Raji (cell line): Measurements from ENCODE around the gene SPINT4.

Experiments used
- POLR2A ChIP-seq: IDR thresholded peaks from 2 replicates; pipeline ENCODE4 v1.6.1; 2011; ENCODE audit warnings: low read depth, low read length, control low read depth; ENCODE audit not compliant: insufficient read depth

SPINT4 gene

GRCh38 chr20:45758096-45758495, 35.9 kb downstream of the SPINT4 start:
- TF ChIP-seq POLR2A = no peak

DNA sequence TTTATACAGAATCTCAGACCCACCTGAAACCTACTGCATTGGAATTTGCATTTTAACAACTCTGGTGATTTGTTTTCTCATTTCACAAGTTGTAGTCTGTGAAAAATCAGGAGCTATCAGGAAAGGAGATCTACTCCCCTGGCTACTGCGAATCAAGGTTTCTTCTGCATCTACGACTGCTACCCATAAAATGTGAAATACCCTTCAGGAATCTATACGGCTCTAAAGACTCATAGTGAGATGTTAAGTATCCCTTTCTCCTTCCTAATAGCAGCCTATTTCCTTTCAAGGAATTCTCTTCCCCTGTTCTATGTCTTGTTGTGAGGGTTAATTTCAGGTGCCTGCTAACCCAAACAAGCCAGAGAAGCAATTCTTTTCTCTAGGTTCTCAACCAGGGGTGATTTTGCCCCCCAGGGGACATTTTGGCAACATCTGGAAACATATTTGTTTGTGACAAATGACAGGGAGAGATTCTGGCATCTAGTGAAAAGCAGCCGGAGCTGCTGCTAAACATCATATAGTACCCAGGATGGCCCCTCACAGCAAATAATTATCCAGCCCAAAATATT, 43.2 kb downstream of the SPINT4 start:
- TF ChIP-seq POLR2A = no peak

- no peak for TF ChIP-seq POLR2A
Observed at GRCh38 chr20:45765980-45766379, 43.8 kb downstream of the SPINT4 start.

- TF ChIP-seq POLR2A = no peak
Observed at GRCh38 chr20:45768479-45768878, 46.3 kb downstream of the SPINT4 start.

GRCh38 chr20:45771182-45771759, 49.1 kb downstream of the SPINT4 start:
- no peak for TF ChIP-seq POLR2A

DNA sequence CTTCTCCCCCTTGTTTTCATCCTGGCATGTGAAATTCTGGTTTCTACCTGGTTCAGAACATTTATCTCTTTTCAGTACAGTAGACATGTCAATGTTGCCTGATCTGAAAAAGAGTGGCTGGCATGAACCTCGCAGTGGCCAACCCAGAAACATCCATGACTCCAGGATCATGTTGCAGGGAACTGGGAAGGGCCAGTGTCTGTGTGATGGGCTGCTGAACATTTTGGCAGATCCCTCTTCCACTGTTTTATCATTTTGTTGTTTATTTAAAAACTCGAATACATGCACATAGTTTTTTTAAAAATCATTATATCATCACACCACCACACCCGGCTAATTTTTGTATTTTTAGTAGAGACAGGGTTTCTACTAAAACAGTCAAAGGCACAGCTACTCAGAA, 50.5 kb downstream of the SPINT4 start:
- no peak for TF ChIP-seq POLR2A

GRCh38 chr20:45774945-45775344, 52.8 kb downstream of the SPINT4 start:
- no peak for TF ChIP-seq POLR2A

DNA sequence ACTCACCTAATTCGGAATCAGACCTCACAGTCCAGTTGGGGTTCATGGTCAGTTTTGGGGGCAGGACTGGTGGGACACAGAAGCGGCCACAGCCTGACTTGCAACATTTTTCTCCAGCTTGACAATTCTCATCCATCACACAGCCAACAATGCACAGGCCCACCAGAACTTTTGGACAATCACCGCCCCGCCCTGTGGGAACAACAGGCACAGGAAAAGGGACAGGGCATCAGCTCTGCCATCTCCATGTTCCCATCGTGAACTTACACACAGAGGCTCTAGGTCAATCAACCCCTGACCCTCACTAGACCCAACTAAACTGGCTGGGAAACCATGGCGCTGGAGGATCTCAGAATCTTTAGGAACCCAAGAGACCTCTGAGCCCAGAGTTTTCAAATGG, 53.3 kb downstream of the SPINT4 start:
- TF ChIP-seq POLR2A = no peak
